Colon (tissue), 2 donors: ENCODE measurements around the gene ZNF12.

Experiments used
- FAIRE-seq: peaks from 2 replicates; lab custom pipeline; 2012; peaks lifted over from hg19 to GRCh38; lab: Jason Lieb, UNC
- donor health status: control.
- donor health status: control.

Gene ZNF12

GRCh38 chr7:6646465-6646864 lies 60.3 kb downstream of the ZNF12 start:
- FAIRE-seq = no peak

- FAIRE-seq = no peak
These were observed 62.0 kb downstream of the ZNF12 start for GRCh38 chr7:6644728-6645127.

GRCh38 chr7:6643915-6644625 lies 62.7 kb downstream of the ZNF12 start:
- no peak for FAIRE-seq

GRCh38 chr7:6642861-6643640 lies 63.7 kb downstream of the ZNF12 start:
- FAIRE-seq = no peak

GRCh38 chr7:6642239-6642839 lies 64.4 kb downstream of the ZNF12 start:
- no peak for FAIRE-seq

- FAIRE-seq = no peak
These were observed 65.3 kb downstream of the ZNF12 start for GRCh38 chr7:6641305-6642035.

- FAIRE-seq = no peak
These were observed 66.5 kb downstream of the ZNF12 start for GRCh38 chr7:6640246-6640721.

GRCh38 chr7:6639627-6640026 lies 67.1 kb downstream of the ZNF12 start:
- FAIRE-seq = no peak

- FAIRE-seq = no peak
These were observed 67.7 kb downstream of the ZNF12 start for GRCh38 chr7:6639032-6639431.
